ENCODE data around the gene SLC35G1. TPM values are rescaled to one million over a fixed set of nuclear protein-coding genes. Genes with fewer than 3 reads are reported as not detected.

Gene SLC35G1
- 5.0 TPM for total RNA-seq (ENCODE audit: unreplicated experiment)
- long read RNA-seq, partial matches to known transcripts: 1 of 1 reads
- long read RNA-seq, other reads (novel, unspliced or antisense): 0 of 1 reads

- no peaks in the 10 kb centered on the region for H3K9me3 Mint-ChIP-seq (ENCODE audit: unreplicated experiment)
- TF ChIP-seq, protein P1, sequence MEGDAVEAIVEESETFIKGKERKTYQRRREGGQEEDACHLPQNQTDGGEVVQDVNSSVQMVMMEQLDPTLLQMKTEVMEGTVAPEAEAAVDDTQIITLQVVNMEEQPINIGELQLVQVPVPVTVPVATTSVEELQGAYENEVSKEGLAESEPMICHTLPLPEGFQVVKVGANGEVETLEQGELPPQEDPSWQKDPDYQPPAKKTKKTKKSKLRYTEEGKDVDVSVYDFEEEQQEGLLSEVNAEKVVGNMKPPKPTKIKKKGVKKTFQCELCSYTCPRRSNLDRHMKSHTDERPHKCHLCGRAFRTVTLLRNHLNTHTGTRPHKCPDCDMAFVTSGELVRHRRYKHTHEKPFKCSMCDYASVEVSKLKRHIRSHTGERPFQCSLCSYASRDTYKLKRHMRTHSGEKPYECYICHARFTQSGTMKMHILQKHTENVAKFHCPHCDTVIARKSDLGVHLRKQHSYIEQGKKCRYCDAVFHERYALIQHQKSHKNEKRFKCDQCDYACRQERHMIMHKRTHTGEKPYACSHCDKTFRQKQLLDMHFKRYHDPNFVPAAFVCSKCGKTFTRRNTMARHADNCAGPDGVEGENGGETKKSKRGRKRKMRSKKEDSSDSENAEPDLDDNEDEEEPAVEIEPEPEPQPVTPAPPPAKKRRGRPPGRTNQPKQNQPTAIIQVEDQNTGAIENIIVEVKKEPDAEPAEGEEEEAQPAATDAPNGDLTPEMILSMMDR (IDR thresholded peaks at IDR 0.05; ENCODE audit: unreplicated experiment): no peak
- H3K27me3 Mint-ChIP-seq (ENCODE audit: unreplicated experiment): peaks cover 2% of the 10 kb centered on the region
- peak within 1 kb of the TSS; percentile 93 for H3K4me3 Mint-ChIP-seq (ENCODE audit: unreplicated experiment)
- peaks cover 11% of the 10 kb centered on the region for H3K4me1 Mint-ChIP-seq (ENCODE audit: unreplicated experiment)
- peak; percentile 71 for DNase-seq (ENCODE audit: low spot score)
- no peaks in the 10 kb centered on the region for H3K36me3 Mint-ChIP-seq (ENCODE audit: low read depth, unreplicated experiment)
- H3K27ac Mint-ChIP-seq (ENCODE audit: unreplicated experiment): no peak within 1 kb of the TSS
Observed at GRCh38 chr10:93893646-93894515, at the start of gene SLC35G1. Gene SLC35G1, plus strand, starts transcription at chr10:93893978. Its CDS starts 56 bp downstream, at chr10:93894034.

DNA sequence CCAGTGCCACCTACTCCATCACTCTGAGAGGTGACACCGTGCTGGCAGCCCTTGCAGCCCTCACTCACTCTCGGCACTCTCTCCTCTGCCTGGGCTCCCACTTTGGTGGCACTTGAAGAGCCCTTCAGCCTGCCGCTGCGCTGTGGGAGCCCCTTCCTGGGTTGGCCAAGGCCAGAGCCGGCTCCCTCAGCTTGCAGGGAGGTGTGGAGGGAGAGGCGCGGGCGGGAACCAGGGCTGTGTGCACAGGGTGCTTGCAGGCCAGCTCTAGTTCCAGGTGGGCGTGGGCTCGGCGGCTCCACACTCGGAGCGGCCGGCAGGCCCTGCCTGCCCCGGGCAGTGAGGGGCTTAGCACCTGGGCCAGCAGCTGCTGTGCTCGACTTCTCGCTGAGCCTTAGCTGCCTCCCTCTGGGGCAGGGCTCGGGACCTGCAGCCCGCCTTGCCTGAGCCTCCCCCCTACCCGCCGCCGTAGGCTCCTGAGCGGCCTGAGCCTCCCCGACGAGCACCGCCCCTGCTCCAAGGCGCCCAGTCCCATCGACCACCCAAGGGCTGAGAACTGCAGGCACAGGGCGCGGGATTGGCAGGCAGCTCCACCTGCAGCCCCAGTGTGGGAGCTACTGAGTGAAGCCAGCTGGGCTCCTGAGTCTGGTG is 48.7 kb upstream of the SLC35G1 start:
- Mint-ChIP-seq H3K4me3 (ENCODE audit: unreplicated experiment) (no peak overlapping the region), H3K36me3 (ENCODE audit: low read depth, unreplicated experiment) (no peaks in the 10 kb centered on the region), H3K27me3 (ENCODE audit: unreplicated experiment) (peaks cover 2% of the 10 kb centered on the region), H3K9me3 (ENCODE audit: unreplicated experiment) (no peaks in the 10 kb centered on the region), H3K4me1 (ENCODE audit: unreplicated experiment) (peaks cover 3% of the 10 kb centered on the region), H3K27ac (ENCODE audit: unreplicated experiment) (no peak overlapping the region)
- no peak for DNase-seq (ENCODE audit: low spot score)
- TF ChIP-seq, protein P1 (IDR thresholded peaks at IDR 0.05; ENCODE audit: unreplicated experiment): no peak

DNA sequence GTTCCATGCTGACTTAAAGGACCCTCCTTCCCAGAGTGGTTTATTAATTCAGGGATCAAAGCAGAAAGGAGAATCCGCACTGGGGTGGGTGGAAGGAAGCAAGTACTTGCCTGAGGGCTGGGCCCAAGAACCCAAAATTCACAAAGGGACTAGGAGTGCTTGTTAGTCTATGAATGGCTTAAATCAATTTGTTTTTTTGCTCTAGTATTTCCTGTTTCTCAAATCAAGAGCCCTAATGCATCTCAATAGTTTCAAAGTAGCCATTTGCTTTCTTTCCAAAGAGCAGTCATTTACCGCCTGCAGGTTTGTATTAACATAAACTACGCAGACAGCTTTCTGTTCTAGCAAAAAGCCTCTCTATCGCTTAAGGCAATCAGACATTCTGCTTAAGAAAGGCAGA is 44.2 kb upstream of the SLC35G1 start:
- Mint-ChIP-seq H3K4me3 (ENCODE audit: unreplicated experiment) (no peak overlapping the region), H3K36me3 (ENCODE audit: low read depth, unreplicated experiment) (no peaks in the 10 kb centered on the region), H3K9me3 (ENCODE audit: unreplicated experiment) (no peaks in the 10 kb centered on the region), H3K4me1 (ENCODE audit: unreplicated experiment) (peaks cover 3% of the 10 kb centered on the region), H3K27ac (ENCODE audit: unreplicated experiment) (no peak overlapping the region), H3K27me3 (ENCODE audit: unreplicated experiment) (no peaks in the 10 kb centered on the region)
- TF ChIP-seq, protein P1 (IDR thresholded peaks at IDR 0.05; ENCODE audit: unreplicated experiment): no peak
- no peak for DNase-seq (ENCODE audit: low spot score)

DNA sequence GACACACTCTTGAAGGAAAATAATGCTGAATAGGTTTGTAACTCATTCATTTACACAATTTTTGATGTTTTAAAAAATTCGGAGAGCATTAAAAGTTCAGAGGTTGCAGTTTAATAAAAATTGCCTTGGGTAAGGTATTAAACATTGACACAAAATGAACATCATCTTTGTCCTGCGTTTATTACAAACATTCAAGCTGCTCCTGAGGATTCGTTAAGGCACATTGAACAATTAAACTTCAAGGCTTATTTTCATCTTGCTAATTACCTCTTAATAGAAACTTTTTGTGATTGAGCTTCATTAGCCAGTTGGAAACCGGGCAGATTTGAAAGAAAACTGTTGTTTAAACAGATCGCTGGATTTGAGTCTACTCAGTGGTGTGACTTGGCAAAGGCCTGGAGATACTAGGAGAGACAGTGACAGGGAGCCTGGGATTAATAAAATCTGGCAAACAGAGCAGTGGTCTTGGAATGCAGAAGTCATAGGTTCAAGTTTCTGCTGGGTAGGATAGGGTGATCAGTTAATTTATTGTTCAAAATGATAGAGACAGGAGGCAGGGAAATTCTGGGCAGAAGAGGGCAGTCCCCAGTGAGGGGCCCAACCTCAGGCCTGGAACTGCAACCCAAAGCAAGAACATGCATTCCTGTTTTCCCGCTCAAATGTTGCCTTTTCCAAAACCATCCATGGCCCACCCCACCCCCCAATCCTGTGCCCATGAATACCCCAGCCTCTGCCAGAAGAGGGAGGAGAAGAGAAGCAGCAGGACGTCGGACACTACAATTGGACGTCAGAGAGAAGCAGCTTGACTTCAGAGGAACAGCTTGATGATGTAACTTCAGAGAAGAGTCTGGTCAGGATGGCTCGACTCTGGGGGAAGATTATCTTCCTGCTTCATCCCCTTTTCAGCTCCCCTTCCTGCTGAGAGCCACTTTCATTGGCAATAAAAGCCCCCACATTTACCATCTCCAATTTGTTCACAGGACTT is 43.5 kb upstream of the SLC35G1 start:
- no peak for DNase-seq (ENCODE audit: low spot score)
- H3K4me1 Mint-ChIP-seq (ENCODE audit: unreplicated experiment): peaks cover 3% of the 10 kb centered on the region
- H3K9me3 Mint-ChIP-seq (ENCODE audit: unreplicated experiment): no peaks in the 10 kb centered on the region
- no peak overlapping the region for H3K27ac Mint-ChIP-seq (ENCODE audit: unreplicated experiment)
- TF ChIP-seq, protein P1 (IDR thresholded peaks at IDR 0.05; ENCODE audit: unreplicated experiment): no peak
- no peaks in the 10 kb centered on the region for H3K27me3 Mint-ChIP-seq (ENCODE audit: unreplicated experiment)
- no peak overlapping the region for H3K4me3 Mint-ChIP-seq (ENCODE audit: unreplicated experiment)
- no peaks in the 10 kb centered on the region for H3K36me3 Mint-ChIP-seq (ENCODE audit: low read depth, unreplicated experiment)
